Loucy (cell line): ENCODE measurements around the gene OR5K4.

Experiments used
- H2AFZ ChIP-seq: fragments of 200-600 bp; sonication (generic); 2 replicates; pipeline ENCODE4 v1.6.0; 2016; ENCODE audit warnings: antibody characterized with exemption, mild to moderate bottlenecking, low read length, moderate library complexity
- H3F3A ChIP-seq: fragments of 200-600 bp; 2 replicates; pipeline ENCODE4 v1.6.0; 2016; ENCODE audit warnings: antibody characterized with exemption, low read depth, mild to moderate bottlenecking
- H3K27me3 ChIP-seq: fragments of 200-600 bp; sonication (generic); 2 replicates; pipeline ENCODE4 v1.6.1; 2014; ENCODE audit warnings: low read length, mild to moderate bottlenecking; ENCODE audit not compliant: insufficient read depth, poor library complexity, severe bottlenecking
- H3K36me3 ChIP-seq: fragments of 200-600 bp; sonication (generic); 2 replicates; pipeline ENCODE4 v1.6.1; 2016; ENCODE audit warnings: low read length; ENCODE audit not compliant: insufficient read depth
- H3K4me1 ChIP-seq: fragments of 200-600 bp; sonication (generic); 2 replicates; pipeline ENCODE4 v1.5.1; 2014; ENCODE audit warnings: low read length, mild to moderate bottlenecking; ENCODE audit not compliant: insufficient read depth, poor library complexity, severe bottlenecking
- H3K4me2 ChIP-seq: fragments of 200-600 bp; sonication (generic); 2 replicates; pipeline ENCODE4 v1.6.0; 2014; ENCODE audit warnings: antibody characterized with exemption, low read length, low read depth, mild to moderate bottlenecking; ENCODE audit not compliant: poor library complexity, severe bottlenecking
- H3K4me3 ChIP-seq: fragments of 200-600 bp; sonication (generic); 2 replicates; pipeline ENCODE4 v1.5.1; 2014; ENCODE audit warnings: low read length, mild to moderate bottlenecking, mixed read lengths; ENCODE audit not compliant: poor library complexity, severe bottlenecking
- H3K79me2 ChIP-seq: fragments of 200-600 bp; sonication (generic); 2 replicates; pipeline ENCODE4 v1.6.1; 2014; ENCODE audit warnings: low read length; ENCODE audit not compliant: insufficient read depth
- H3K9ac ChIP-seq: fragments of 200-600 bp; sonication (generic); 2 replicates; pipeline ENCODE4 v1.6.0; 2014; ENCODE audit warnings: mild to moderate bottlenecking, low read depth, low read length, moderate library complexity; ENCODE audit not compliant: poor library complexity, severe bottlenecking
- H3K9me2 ChIP-seq: fragments of 200-600 bp; sonication (generic); replicated peaks from 2 replicates; pipeline ENCODE4 v1.6.1; 2016; ENCODE audit warnings: low read depth, low read length, mixed read lengths
- H3K9me3 ChIP-seq: fragments of 200-600 bp; sonication (generic); 2 replicates; pipeline ENCODE4 v1.6.1; 2014; ENCODE audit warnings: mild to moderate bottlenecking, antibody characterized with exemption, low read length, low read depth; ENCODE audit not compliant: insufficient read depth
- H4K20me1 ChIP-seq: fragments of 200-600 bp; sonication (generic); 2 replicates; pipeline ENCODE4 v1.6.0; 2014; ENCODE audit warnings: antibody characterized with exemption, low read length, mild to moderate bottlenecking; ENCODE audit not compliant: insufficient read depth, poor library complexity, severe bottlenecking
- CTCF ChIP-seq: fragments of 200-600 bp; sonication (generic); conservative IDR thresholded peaks from 2 replicates; pipeline ENCODE4 v1.5.1; 2014; ENCODE audit warnings: mild to moderate bottlenecking, antibody characterized with exemption, low read length
- EZH2phosphoT487 ChIP-seq: fragments of 200-600 bp; IDR thresholded peaks from 2 replicates; pipeline ENCODE4 v1.6.1; 2018; ENCODE audit warnings: antibody characterized with exemption, mild to moderate bottlenecking, moderate library complexity, borderline replicate concordance

Gene OR5K4

DNA sequence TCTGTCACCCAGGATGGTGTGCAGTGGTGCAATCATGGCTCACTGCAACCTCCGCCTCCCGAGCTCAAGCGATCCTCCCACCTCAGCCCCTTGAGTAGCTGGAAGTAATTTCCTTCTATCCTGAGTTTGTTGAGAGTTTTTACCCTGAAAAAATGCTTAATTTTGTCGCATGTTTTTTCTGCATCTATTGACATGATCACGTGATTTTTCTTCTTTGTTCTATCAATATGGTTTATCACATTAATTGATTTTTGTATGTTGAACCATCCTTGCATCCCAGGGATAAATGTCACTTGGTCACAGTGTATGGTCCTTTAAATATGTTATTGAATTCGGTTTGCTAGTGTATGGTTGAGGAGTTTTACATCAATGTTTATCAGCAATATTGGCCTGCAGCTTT, 11.9 kb upstream of the OR5K4 start:
- Histone ChIP-seq H3K27me3 (no peaks in the 10 kb centered on the region), H3K36me3 (no peaks in the 10 kb centered on the region), H2AFZ (no peak overlapping the region)

DNA sequence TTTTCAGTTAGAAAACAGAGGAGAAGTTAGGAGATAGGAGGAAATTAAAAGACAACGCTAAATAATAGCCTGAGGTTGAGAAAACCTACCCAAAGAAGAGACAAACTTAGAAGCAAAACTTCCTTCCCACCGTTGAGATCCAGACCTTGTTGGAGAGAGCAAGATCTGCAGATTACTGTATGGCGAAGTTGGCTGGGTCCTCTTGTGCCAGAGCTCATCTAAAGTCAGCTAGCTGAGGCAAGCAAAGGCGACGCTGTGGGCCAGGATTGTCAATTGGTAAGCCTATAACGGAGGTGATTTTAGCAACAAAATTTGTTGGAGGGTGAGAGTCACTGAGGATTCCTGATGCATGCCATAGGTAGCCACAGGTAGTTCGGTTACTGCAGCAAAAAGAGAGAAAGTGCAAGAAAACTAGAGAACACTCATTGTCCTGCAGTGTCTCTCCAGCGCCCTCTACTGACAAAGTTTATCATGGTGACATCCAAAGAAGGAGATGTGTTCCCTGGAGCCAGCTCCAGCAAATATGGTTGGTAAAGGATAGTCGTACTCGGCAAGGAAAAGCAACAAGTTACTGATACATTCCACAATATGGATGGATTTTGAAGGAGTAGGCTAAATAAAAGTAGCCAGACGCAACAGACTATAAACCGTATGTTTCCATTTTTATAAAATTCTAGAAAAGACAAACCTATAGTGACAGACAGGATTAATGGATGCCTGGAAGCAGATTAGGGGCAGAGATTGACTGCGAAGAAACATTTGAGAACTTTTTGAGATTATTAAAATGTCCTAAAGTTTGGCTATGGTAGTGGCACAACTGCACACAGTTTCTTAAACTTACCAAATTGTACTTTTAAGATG, 9.8 kb upstream of the OR5K4 start:
- H3K36me3 ChIP-seq: no peaks in the 10 kb centered on the region
- H3F3A ChIP-seq: no peaks in the 10 kb centered on the region
- H3K9ac ChIP-seq: no peak overlapping the region
- no peaks in the 10 kb centered on the region for H3K9me3 ChIP-seq
- no peaks in the 10 kb centered on the region for H4K20me1 ChIP-seq
- no peaks in the 10 kb centered on the region for H3K9me2 ChIP-seq
- no peak overlapping the region for H2AFZ ChIP-seq
- H3K27me3 ChIP-seq: no peaks in the 10 kb centered on the region
- H3K4me2 ChIP-seq: no peak overlapping the region
- no peaks in the 10 kb centered on the region for H3K4me1 ChIP-seq
- H3K79me2 ChIP-seq: no peaks in the 10 kb centered on the region
- no peak overlapping the region for H3K4me3 ChIP-seq
- TF ChIP-seq CTCF: peak; percentile 93
- no peak for TF ChIP-seq EZH2phosphoT487

More for the DNA sequence above, 11.9 kb upstream of the OR5K4 start:
- no peak overlapping the region for H3K9ac ChIP-seq
- no peak for TF ChIP-seq CTCF
- no peak for TF ChIP-seq EZH2phosphoT487
- H3K9me2 ChIP-seq: no peaks in the 10 kb centered on the region
- H3K9me3 ChIP-seq: no peaks in the 10 kb centered on the region
- H3K4me2 ChIP-seq: no peak overlapping the region
- H3K4me3 ChIP-seq: no peak overlapping the region
- no peaks in the 10 kb centered on the region for H3K4me1 ChIP-seq
- no peaks in the 10 kb centered on the region for H3F3A ChIP-seq
- no peaks in the 10 kb centered on the region for H3K79me2 ChIP-seq
- no peaks in the 10 kb centered on the region for H4K20me1 ChIP-seq

DNA sequence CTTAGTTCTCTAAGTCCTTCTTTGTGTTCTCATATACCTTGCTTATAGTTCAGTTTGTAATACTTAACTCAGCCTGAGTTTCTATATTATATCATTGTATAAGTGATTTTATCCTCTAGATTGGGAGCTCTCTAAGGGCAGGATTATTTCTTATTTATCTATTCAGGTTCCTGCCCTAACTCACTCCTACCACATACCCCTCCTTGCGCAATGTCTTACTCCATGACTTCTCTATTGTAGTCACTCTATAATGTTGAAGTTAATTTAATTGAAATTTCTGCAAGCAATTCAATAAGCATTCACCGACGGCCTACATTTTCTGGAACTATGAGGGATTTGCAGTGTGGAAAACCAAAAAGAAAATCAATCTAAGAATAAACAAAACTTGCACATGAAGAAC, 3.6 kb upstream of the OR5K4 start:
- no peak for TF ChIP-seq EZH2phosphoT487
- TF ChIP-seq CTCF: no peak
- no peaks in the 10 kb centered on the region for H3K9me3 ChIP-seq
- no peaks in the 10 kb centered on the region for H3K9me2 ChIP-seq
- H3K4me2 ChIP-seq: no peak overlapping the region
- H3K36me3 ChIP-seq: no peaks in the 10 kb centered on the region
- no peaks in the 10 kb centered on the region for H3K4me1 ChIP-seq
- no peaks in the 10 kb centered on the region for H3K79me2 ChIP-seq
- no peaks in the 10 kb centered on the region for H3K27me3 ChIP-seq
- H4K20me1 ChIP-seq: no peaks in the 10 kb centered on the region
- H3K9ac ChIP-seq: no peak overlapping the region
- no peaks in the 10 kb centered on the region for H3F3A ChIP-seq
- H2AFZ ChIP-seq: no peak overlapping the region
- H3K4me3 ChIP-seq: no peak overlapping the region
